ENCODE measurements around the gene KNCN. TPM values are rescaled to one million over a fixed set of nuclear protein-coding genes. Genes with fewer than 3 reads are reported as not detected.

KNCN gene
- total RNA-seq, 1 donor from 2014 or later = not detected

- peak; percentile 57 for TF ChIP-seq CTCF (IDR thresholded peaks at IDR 0.05; ENCODE audit: unreplicated experiment)
- Mint-ChIP-seq H3K27ac (no peak overlapping the region), H3K4me3 (ENCODE audit: low read depth) (no peak overlapping the region), H3K27me3 (peaks cover 62% of the 10 kb centered on the region), H3K9me3 (ENCODE audit: low read depth) (peaks cover 7% of the 10 kb centered on the region), H3K4me1 (ENCODE audit: low read depth) (peaks cover 2% of the 10 kb centered on the region), H3K36me3 (ENCODE audit: insufficient read depth) (no peaks in the 10 kb centered on the region)
- DNase-seq (ENCODE audit: low spot score, unreplicated experiment) = no peak
Measured at GRCh38 chr1:46535063-46535462, 16.4 kb downstream of the KNCN start.

GRCh38 chr1:46533179-46533864, 18.1 kb downstream of the KNCN start:
- peaks cover 2% of the 10 kb centered on the region for H3K4me1 Mint-ChIP-seq (ENCODE audit: low read depth)
- no peak for TF ChIP-seq CTCF (IDR thresholded peaks at IDR 0.05; ENCODE audit: unreplicated experiment)
- no peak overlapping the region for H3K27ac Mint-ChIP-seq
- peaks cover 7% of the 10 kb centered on the region for H3K9me3 Mint-ChIP-seq (ENCODE audit: low read depth)
- peaks cover 69% of the 10 kb centered on the region for H3K27me3 Mint-ChIP-seq
- no peak for DNase-seq (ENCODE audit: low spot score, unreplicated experiment)
- H3K36me3 Mint-ChIP-seq (ENCODE audit: insufficient read depth) = no peaks in the 10 kb centered on the region
- no peak overlapping the region for H3K4me3 Mint-ChIP-seq (ENCODE audit: low read depth)

GRCh38 chr1:46532498-46533178, 18.8 kb downstream of the KNCN start:
- Mint-ChIP-seq H3K36me3 (ENCODE audit: insufficient read depth) (no peaks in the 10 kb centered on the region), H3K9me3 (ENCODE audit: low read depth) (peaks cover 7% of the 10 kb centered on the region), H3K27ac (no peak overlapping the region), H3K4me3 (ENCODE audit: low read depth) (no peak overlapping the region), H3K27me3 (peaks cover 73% of the 10 kb centered on the region), H3K4me1 (ENCODE audit: low read depth) (peaks cover 3% of the 10 kb centered on the region)
- peak; percentile 82 for TF ChIP-seq CTCF (IDR thresholded peaks at IDR 0.05; ENCODE audit: unreplicated experiment)
- DNase-seq (ENCODE audit: low spot score, unreplicated experiment) = peak; percentile 71

GRCh38 chr1:46532095-46532494, 19.4 kb downstream of the KNCN start:
- peaks cover 74% of the 10 kb centered on the region for H3K27me3 Mint-ChIP-seq
- DNase-seq (ENCODE audit: low spot score, unreplicated experiment) = no peak
- H3K4me3 Mint-ChIP-seq (ENCODE audit: low read depth) = no peak overlapping the region
- no peaks in the 10 kb centered on the region for H3K36me3 Mint-ChIP-seq (ENCODE audit: insufficient read depth)
- peaks cover 3% of the 10 kb centered on the region for H3K4me1 Mint-ChIP-seq (ENCODE audit: low read depth)
- H3K9me3 Mint-ChIP-seq (ENCODE audit: low read depth) = peaks cover 7% of the 10 kb centered on the region
- no peak for TF ChIP-seq CTCF (IDR thresholded peaks at IDR 0.05; ENCODE audit: unreplicated experiment)
- H3K27ac Mint-ChIP-seq = no peak overlapping the region

- peak; percentile 33 for DNase-seq (ENCODE audit: low spot score, unreplicated experiment)
- Mint-ChIP-seq H3K36me3 (ENCODE audit: insufficient read depth) (no peaks in the 10 kb centered on the region), H3K27me3 (peaks cover 77% of the 10 kb centered on the region), H3K4me3 (ENCODE audit: low read depth) (peak overlapping the region; percentile 22), H3K9me3 (ENCODE audit: low read depth) (no peaks in the 10 kb centered on the region), H3K27ac (no peak overlapping the region), H3K4me1 (ENCODE audit: low read depth) (peaks cover 3% of the 10 kb centered on the region)
- peak; percentile 45 for TF ChIP-seq CTCF (IDR thresholded peaks at IDR 0.05; ENCODE audit: unreplicated experiment)
Measured at GRCh38 chr1:46530791-46531409, 20.5 kb downstream of the KNCN start.

All from progenitor cell of endocrine pancreas (in vitro differentiated cells).